Neuronal stem cell (in vitro differentiated cells): ENCODE data around the gene CNTRL.
"Not testable (repeated sequence)": the region's sequence is repeated elsewhere in the genome, so short reads cannot be mapped to it uniquely, and the experiment has no call there.

Experiments
- DNase-seq: peaks from one replicate; pipeline ENCODE4 v3.0.0-alpha.2; 2013; ENCODE audit warnings: low spot score
- H2AFZ ChIP-seq: one replicate; pipeline ENCODE4 v1.6.1; 2013; ENCODE audit warnings: mild to moderate bottlenecking, low read length, inconsistent platforms
- H2AK5ac ChIP-seq: 2 replicates; pipeline ENCODE4 v1.6.1; 2013; ENCODE audit warnings: low read depth, mild to moderate bottlenecking, inconsistent platforms, low read length, moderate library complexity, mixed read lengths
- H2BK120ac ChIP-seq: 2 replicates; pipeline ENCODE4 v1.6.1; 2013; ENCODE audit warnings: low read depth, mild to moderate bottlenecking, inconsistent platforms, low read length, moderate library complexity, mixed read lengths
- H2BK12ac ChIP-seq: one replicate; pipeline ENCODE4 v1.6.1; 2013; ENCODE audit warnings: low read length, inconsistent platforms
- H2BK15ac ChIP-seq: 2 replicates; pipeline ENCODE4 v1.6.1; 2013; ENCODE audit warnings: mild to moderate bottlenecking, low read length, inconsistent platforms, mixed read lengths
- H2BK5ac ChIP-seq: one replicate; pipeline ENCODE4 v1.6.1; 2013; ENCODE audit warnings: inconsistent platforms, mild to moderate bottlenecking, low read length, moderate library complexity
- H3K14ac ChIP-seq: one replicate; pipeline ENCODE4 v1.6.1; 2013; ENCODE audit warnings: low read length, inconsistent platforms
- H3K18ac ChIP-seq: 2 replicates; pipeline ENCODE4 v1.6.1; 2013; ENCODE audit warnings: low read length, inconsistent platforms
- H3K23ac ChIP-seq: 2 replicates; pipeline ENCODE4 v1.6.1; 2013; ENCODE audit warnings: low read depth, mild to moderate bottlenecking, mixed read lengths, low read length, inconsistent platforms; ENCODE audit not compliant: poor library complexity
- H3K27ac ChIP-seq: replicated peaks from 3 replicates; pipeline ENCODE4 v1.5.1; 2013; ENCODE audit warnings: low read length, inconsistent platforms
- H3K27me3 ChIP-seq, 3 experiments: 2 replicates each; pipeline ENCODE4 v1.6.1; 2013; ENCODE audit warnings: low read length in 3 of 3, mild to moderate bottlenecking in 2 of 3, inconsistent platforms in 1 of 3, low read depth in 1 of 3, mixed read lengths in 1 of 3, moderate library complexity in 1 of 3; ENCODE audit not compliant: control insufficient read depth in 3 of 3, insufficient read depth in 3 of 3
- H3K36me3 ChIP-seq, 2 donors: replicated peaks in 1 of 2; 2 replicates each; pipeline ENCODE4 v1.6.1; 2013; ENCODE audit warnings: low read length in 2 of 2; ENCODE audit not compliant: control insufficient read depth in 2 of 2, insufficient read depth in 2 of 2
- H3K4ac ChIP-seq: 2 replicates; pipeline ENCODE4 v1.6.1; 2013; ENCODE audit warnings: inconsistent platforms, mild to moderate bottlenecking, low read length, moderate library complexity
- H3K4me1 ChIP-seq, 2 donors: 1 replicate in 1 of 2; 2 replicates in 1 of 2; pipeline ENCODE4 v1.6.1; 2013; ENCODE audit warnings: low read length in 2 of 2, low read depth in 1 of 2; ENCODE audit not compliant: control insufficient read depth in 2 of 2, insufficient read depth in 1 of 2
- H3K4me2 ChIP-seq: one replicate; pipeline ENCODE4 v1.6.1; 2013; ENCODE audit warnings: mild to moderate bottlenecking, low read length, inconsistent platforms; ENCODE audit not compliant: insufficient read depth, poor library complexity, severe bottlenecking
- H3K4me3 ChIP-seq, 2 donors: 2 replicates each; pipeline ENCODE4 v1.5.1; 2013; ENCODE audit warnings: low read length in 2 of 2, mild to moderate bottlenecking in 2 of 2, inconsistent platforms in 1 of 2, moderate library complexity in 1 of 2
- H3K79me1 ChIP-seq: one replicate; pipeline ENCODE4 v1.6.1; 2013; ENCODE audit warnings: low read depth, mild to moderate bottlenecking, inconsistent platforms, low read length, moderate library complexity
- H3K9ac ChIP-seq: one replicate; pipeline ENCODE4 v1.6.1; 2013; ENCODE audit warnings: mild to moderate bottlenecking, low read depth, low read length, inconsistent platforms; ENCODE audit not compliant: poor library complexity
- H3K9me3 ChIP-seq, 2 donors: replicated peaks in 1 of 2; 2 replicates each; pipeline versions ENCODE3 to v1.6.1; 2013; ENCODE audit warnings: low read length in 2 of 2, mild to moderate bottlenecking in 2 of 2, inconsistent platforms in 1 of 2, low read depth in 1 of 2, mixed read lengths in 1 of 2, moderate library complexity in 1 of 2; ENCODE audit not compliant: control insufficient read depth in 2 of 2, insufficient read depth in 1 of 2
- H4K8ac ChIP-seq: one replicate; pipeline ENCODE4 v1.6.1; 2013; ENCODE audit warnings: low read depth, mild to moderate bottlenecking, inconsistent platforms, low read length, moderate library complexity
- H4K91ac ChIP-seq: one replicate; pipeline ENCODE4 v1.6.1; 2013; ENCODE audit warnings: low read length, low read depth, mild to moderate bottlenecking, inconsistent platforms; ENCODE audit not compliant: poor library complexity
- WGBS, 2 donors: extraction: QIAGEN DNeasy Blood & Tissue Kit; methylation state at CpG; one replicate each; pipeline ENCODE4 v1.1.7; 2013; ENCODE audit warnings: missing lambda C conversion rate in 2 of 2, mixed read lengths in 1 of 2; ENCODE audit not compliant: insufficient read length in 2 of 2, insufficient replicate concordance in 1 of 2; ENCODE audit errors: extremely low coverage in 2 of 2; 5-methylcytosine and 5-hydroxymethylcytosine counted together

The CNTRL gene

GRCh38 chr9:121028285-121028684 lies 46.5 kb upstream of the CNTRL start:
- H3K4me3 ChIP-seq, H2AFZ ChIP-seq: not testable (repeated sequence)

GRCh38 chr9:121029469-121029868 lies 45.3 kb upstream of the CNTRL start:
- H2BK120ac ChIP-seq = no peak overlapping the region
- H4K91ac ChIP-seq = no peak overlapping the region
- H3K27me3 ChIP-seq = no peaks in the 10 kb centered on the region
- H3K14ac ChIP-seq = peak overlapping the region; percentile 89
- no peak overlapping the region for H2AFZ ChIP-seq
- H2AK5ac ChIP-seq = peak overlapping the region; percentile 79
- no CpG with 5 or more reads among the region's 1 CpG for WGBS, 2 donors
- no peak for DNase-seq
- no peak overlapping the region for H3K4ac ChIP-seq
- no peaks in the 10 kb centered on the region for H3K4me1 ChIP-seq
- no peak overlapping the region for H2BK12ac ChIP-seq
- H3K18ac ChIP-seq = peak overlapping the region; percentile 38
- H3K23ac ChIP-seq = no peak overlapping the region
- no peak overlapping the region for H4K8ac ChIP-seq
- H2BK15ac ChIP-seq = no peak overlapping the region
- H3K79me1 ChIP-seq = no peaks in the 10 kb centered on the region
- no peak overlapping the region for H2BK5ac ChIP-seq
- no peak overlapping the region for H3K27ac ChIP-seq
- peaks cover 0 to 2% of the 10 kb centered on the region in 2 donors for H3K36me3 ChIP-seq
- H3K4me3 ChIP-seq = peak overlapping the region in 1 of 2 donors; percentile 1
- H3K4me2 ChIP-seq = no peak overlapping the region
- H3K9me3 ChIP-seq = peaks cover 0 to 4% of the 10 kb centered on the region in 2 donors
- H3K9ac ChIP-seq = no peak overlapping the region

More at GRCh38 chr9:121028285-121028684, 46.5 kb upstream of the CNTRL start:
- H2BK12ac ChIP-seq, H3K9ac ChIP-seq, H2AK5ac ChIP-seq, H3K27ac ChIP-seq, H3K4ac ChIP-seq, H4K8ac ChIP-seq, H3K27me3 ChIP-seq, H3K4me2 ChIP-seq, H2BK5ac ChIP-seq, H2BK120ac ChIP-seq, H3K18ac ChIP-seq, H3K4me1 ChIP-seq, H3K9me3 ChIP-seq, H3K23ac ChIP-seq, H3K14ac ChIP-seq, H3K36me3 ChIP-seq, DNase-seq, H4K91ac ChIP-seq, H3K79me1 ChIP-seq, H2BK15ac ChIP-seq: not testable (repeated sequence)
- WGBS, 2 donors = no CpG with 5 or more reads among the region's 4 CpGs

GRCh38 chr9:121034529-121034928 lies 40.2 kb upstream of the CNTRL start:
- H2AK5ac ChIP-seq = no peak overlapping the region
- H2BK15ac ChIP-seq = no peak overlapping the region
- H3K14ac ChIP-seq = no peak overlapping the region
- H3K23ac ChIP-seq = no peak overlapping the region
- no peak overlapping the region for H3K27ac ChIP-seq
- H2BK5ac ChIP-seq = no peak overlapping the region
- peaks cover 0 to 2% of the 10 kb centered on the region in 2 donors for H3K36me3 ChIP-seq
- no peaks in the 10 kb centered on the region for H3K79me1 ChIP-seq
- no CpG with 5 or more reads among the region's 2 CpGs for WGBS, 2 donors
- H2BK12ac ChIP-seq = no peak overlapping the region
- H3K9me3 ChIP-seq = peaks cover 3% of the 10 kb centered on the region in 2 donors
- H3K9ac ChIP-seq = no peak overlapping the region
- no peak overlapping the region for H2AFZ ChIP-seq
- no peak overlapping the region for H2BK120ac ChIP-seq
- no peak overlapping the region for H3K4ac ChIP-seq
- H3K18ac ChIP-seq = no peak overlapping the region
- no peak overlapping the region for H4K8ac ChIP-seq
- H4K91ac ChIP-seq = no peak overlapping the region
- no peak overlapping the region for H3K4me3 ChIP-seq
- no peak for DNase-seq
- H3K4me2 ChIP-seq = no peak overlapping the region
- H3K4me1 ChIP-seq = no peaks in the 10 kb centered on the region
- H3K27me3 ChIP-seq = peaks cover 0 to 2% (median 0%) of the 10 kb centered on the region in 3 experiments

GRCh38 chr9:121035717-121036116 lies 39.0 kb upstream of the CNTRL start:
- H3K9me3 ChIP-seq, H4K8ac ChIP-seq, H2AK5ac ChIP-seq, H3K14ac ChIP-seq, H3K27ac ChIP-seq, H2BK120ac ChIP-seq, H2BK15ac ChIP-seq, H3K79me1 ChIP-seq, H4K91ac ChIP-seq, H3K4me3 ChIP-seq, H3K18ac ChIP-seq, H2BK5ac ChIP-seq, H3K27me3 ChIP-seq, H3K4me2 ChIP-seq, H3K4ac ChIP-seq, H3K23ac ChIP-seq, H2BK12ac ChIP-seq, H2AFZ ChIP-seq, H3K4me1 ChIP-seq, DNase-seq, H3K36me3 ChIP-seq, H3K9ac ChIP-seq: not testable (repeated sequence)
